ENCODE results near the gene ALG9. TPM values are rescaled to one million over a fixed set of nuclear protein-coding genes. Genes with fewer than 3 reads are reported as not detected.

Gene ALG9
- total RNA-seq, 4 donors from 2014 or later: 26.7 to 33.9 (median 31.1) TPM

- Histone ChIP-seq H3K27me3 (no peaks in the 10 kb centered on the region), H3K27ac (peak within 1 kb of the TSS; percentile 88 to 91 (median 90)), H3K36me3 (peaks cover 0 to 34% of the 10 kb centered on the region in 2 donors), H3K4me3 (peak within 1 kb of the TSS; percentile 65 to 79), H3K9me3 (no peaks in the 10 kb centered on the region), H3K4me1 (peaks cover 0 to 49% (median 5%) of the 10 kb centered on the region in 3 donors)
- TF ChIP-seq POLR2AphosphoS5 (IDR thresholded peaks at IDR 0.05): peak; percentile 24
- peak; percentile 10 to 27 for TF ChIP-seq POLR2A (IDR thresholded peaks at IDR 0.05)
- no peak for TF ChIP-seq EP300 (IDR thresholded peaks at IDR 0.05)
- 0 to 2% methylated on average over 11 to 19 of the region's 61 CpGs for WGBS, 2 donors (ENCODE audit: low coverage in 1 of 2)
- ATAC-seq: peak; percentile 96
Observed at GRCh38 chr11:111765984-111766833, 105.2 kb downstream of the ALG9 start, which contains the start of gene PPP2R1B. TSS of gene PPP2R1B (minus strand) at chr11:111766389. CDS start at chr11:111766361, 28 bp downstream.

- H3K9me3 ChIP-seq: no peaks in the 10 kb centered on the region
- peaks cover 0 to 42% of the 10 kb centered on the region in 2 donors for H3K36me3 ChIP-seq
- 1 to 5% methylated on average over 7 to 11 of the region's 28 CpGs for WGBS, 2 donors (ENCODE audit: low coverage in 1 of 2)
- H3K4me1 ChIP-seq: peaks cover 0 to 49% (median 5%) of the 10 kb centered on the region in 3 donors
- TF ChIP-seq POLR2AphosphoS5 (IDR thresholded peaks at IDR 0.05): no peak
- no peak for TF ChIP-seq CTCF (IDR thresholded peaks at IDR 0.05)
- no peak for TF ChIP-seq EP300 (IDR thresholded peaks at IDR 0.05)
- no peak for TF ChIP-seq POLR2A (IDR thresholded peaks at IDR 0.05)
- H3K4me3 ChIP-seq: peak overlapping the region; percentile 65 to 79
- H3K27ac ChIP-seq: peak overlapping the region; percentile 88 to 91 (median 90)
- H3K27me3 ChIP-seq: no peaks in the 10 kb centered on the region
- ATAC-seq: peak; percentile 33
Observed at GRCh38 chr11:111765320-111765983, 105.9 kb downstream of the ALG9 start.

GRCh38 chr11:111764621-111765020, 106.8 kb downstream of the ALG9 start:
- Histone ChIP-seq H3K4me1 (peaks cover 0 to 55% (median 5%) of the 10 kb centered on the region in 3 donors), H3K27me3 (no peaks in the 10 kb centered on the region), H3K36me3 (peaks cover 4 to 50% of the 10 kb centered on the region in 2 donors), H3K27ac (no peak overlapping the region), H3K4me3 (peak overlapping the region; percentile 65 to 79), H3K9me3 (no peaks in the 10 kb centered on the region)
- no peak for ATAC-seq
- no peak for TF ChIP-seq CTCF (IDR thresholded peaks at IDR 0.05)
- TF ChIP-seq POLR2A (IDR thresholded peaks at IDR 0.05): no peak
- no peak for TF ChIP-seq EP300 (IDR thresholded peaks at IDR 0.05)
- TF ChIP-seq POLR2AphosphoS5 (IDR thresholded peaks at IDR 0.05): no peak
- 50 to 54% methylated on average over 1 of the region's 1 CpG for WGBS, 2 donors (ENCODE audit: low coverage in 1 of 2)

- Histone ChIP-seq H3K9me3 (no peaks in the 10 kb centered on the region), H3K36me3 (peaks cover 4 to 65% of the 10 kb centered on the region in 2 donors), H3K4me3 (no peak overlapping the region), H3K27ac (no peak overlapping the region), H3K4me1 (peaks cover 0 to 55% (median 5%) of the 10 kb centered on the region in 3 donors), H3K27me3 (no peaks in the 10 kb centered on the region)
- 70 to 74% methylated on average over 3 of the region's 3 CpGs for WGBS, 2 donors (ENCODE audit: low coverage in 1 of 2)
- TF ChIP-seq POLR2AphosphoS5 (IDR thresholded peaks at IDR 0.05) (no peak), POLR2A (IDR thresholded peaks at IDR 0.05) (no peak), CTCF (IDR thresholded peaks at IDR 0.05) (no peak), EP300 (IDR thresholded peaks at IDR 0.05) (no peak)
- no peak for ATAC-seq
Observed at GRCh38 chr11:111762981-111763643, 108.3 kb downstream of the ALG9 start.

- Histone ChIP-seq H3K27me3 (no peaks in the 10 kb centered on the region), H3K4me1 (peaks cover 0 to 52% (median 5%) of the 10 kb centered on the region in 3 donors), H3K36me3 (peaks cover 4 to 71% of the 10 kb centered on the region in 2 donors), H3K27ac (no peak overlapping the region), H3K4me3 (no peak overlapping the region), H3K9me3 (no peaks in the 10 kb centered on the region)
- TF ChIP-seq POLR2AphosphoS5 (IDR thresholded peaks at IDR 0.05): no peak
- no peak for TF ChIP-seq EP300 (IDR thresholded peaks at IDR 0.05)
- no peak for TF ChIP-seq CTCF (IDR thresholded peaks at IDR 0.05)
- TF ChIP-seq POLR2A (IDR thresholded peaks at IDR 0.05): no peak
- no peak for ATAC-seq
- WGBS, 2 donors (ENCODE audit: low coverage in 1 of 2): 90 to 100% methylated on average over 1 to 5 of the region's 5 CpGs
Observed at GRCh38 chr11:111762526-111762925, 108.9 kb downstream of the ALG9 start.
